ENCODE data around the gene MBLAC1.

The MBLAC1 gene, protein sequence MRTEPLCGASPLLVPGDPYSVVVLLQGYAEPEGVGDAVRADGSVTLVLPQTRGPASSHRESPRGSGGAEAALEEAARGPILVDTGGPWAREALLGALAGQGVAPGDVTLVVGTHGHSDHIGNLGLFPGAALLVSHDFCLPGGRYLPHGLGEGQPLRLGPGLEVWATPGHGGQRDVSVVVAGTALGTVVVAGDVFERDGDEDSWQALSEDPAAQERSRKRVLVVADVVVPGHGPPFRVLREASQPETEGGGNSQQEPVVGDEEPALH

GRCh38 chr7:100126931-100127865 lies at the start of gene MBLAC1:
Gene MBLAC1, plus strand, starts transcription at chr7:100126967. Its CDS starts 429 bp downstream, at chr7:100127396.
- DNase-seq: peak; percentile 94

DNA sequence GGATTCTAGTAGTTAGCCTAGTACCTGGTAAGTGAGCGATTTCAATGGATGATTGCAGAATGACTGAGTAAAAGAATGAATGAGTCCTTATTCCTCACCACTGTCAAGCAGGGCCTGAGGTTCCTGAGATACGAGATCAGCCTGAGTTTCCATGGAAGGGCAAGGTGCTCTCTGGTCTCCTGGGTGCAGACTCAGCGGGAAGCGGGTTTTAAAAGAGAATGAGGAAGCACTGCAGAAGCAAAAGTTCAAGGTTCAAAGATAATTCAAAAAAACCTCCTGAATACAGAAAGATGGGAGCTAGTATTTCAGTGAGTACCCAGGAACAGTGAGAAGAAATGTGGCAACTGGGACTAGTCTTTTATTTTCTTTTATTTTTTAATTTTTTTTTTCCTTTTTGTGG lies 49.6 kb upstream of the MBLAC1 start:
- DNase-seq: no peak

DNA sequence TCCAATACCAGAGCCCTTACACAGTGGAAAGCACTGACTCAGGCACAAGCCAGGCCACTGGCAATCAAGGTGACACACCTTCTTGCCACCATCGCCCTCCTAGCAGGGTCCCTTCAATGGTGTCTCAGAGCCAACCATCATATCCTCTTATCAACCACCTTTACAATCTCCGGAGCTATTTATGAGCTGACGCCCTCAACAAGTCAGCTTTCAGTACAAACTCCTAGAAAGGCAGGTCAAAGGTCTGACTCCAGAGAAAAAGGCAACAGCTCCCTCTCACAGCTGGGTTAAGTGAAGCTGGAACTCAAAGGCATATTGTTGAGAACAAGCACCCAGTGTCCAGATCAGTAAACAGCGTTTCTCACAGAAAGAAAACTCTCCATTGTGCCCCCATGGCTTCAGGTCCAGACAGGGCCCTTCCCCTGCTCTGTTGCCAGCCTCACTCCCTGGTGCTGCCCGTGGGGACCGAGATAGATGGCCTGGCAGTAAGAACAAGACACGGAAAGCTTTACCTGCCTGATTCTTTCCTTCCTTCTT lies 47.7 kb upstream of the MBLAC1 start:
- DNase-seq: no peak

GRCh38 chr7:100080907-100081534 lies 45.7 kb upstream of the MBLAC1 start:
- DNase-seq: no peak

- peak; percentile 99 for DNase-seq
These were observed 45.1 kb upstream of the MBLAC1 start, which contains the start of gene ZNF3 for GRCh38 chr7:100081535-100082102. Gene ZNF3, minus strand, starts transcription at chr7:100081723. Its CDS starts 4,366 bp downstream, at chr7:100077357.

DNA sequence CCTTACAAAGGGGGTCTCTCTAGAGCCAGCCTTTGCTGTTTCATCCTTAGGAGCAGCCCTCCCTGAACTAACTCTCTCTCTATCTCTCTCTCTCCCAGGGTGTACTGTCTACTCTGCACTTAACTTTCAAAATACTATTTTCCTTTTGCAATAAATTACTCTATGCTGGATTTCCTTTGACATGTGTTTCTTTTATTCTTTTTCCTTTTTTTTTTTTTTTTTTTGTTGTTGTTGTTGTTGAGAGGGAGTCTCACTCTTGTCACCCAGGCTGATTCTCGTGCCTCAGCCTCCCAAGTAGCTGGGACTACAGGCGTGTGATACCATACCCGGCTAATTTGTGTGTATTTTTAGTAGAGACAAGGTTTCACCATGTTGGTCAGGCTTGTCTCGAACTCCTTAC lies 43.8 kb upstream of the MBLAC1 start:
- DNase-seq: no peak

- no peak for DNase-seq
These were observed 41.3 kb upstream of the MBLAC1 start for GRCh38 chr7:100085515-100085914.

DNA sequence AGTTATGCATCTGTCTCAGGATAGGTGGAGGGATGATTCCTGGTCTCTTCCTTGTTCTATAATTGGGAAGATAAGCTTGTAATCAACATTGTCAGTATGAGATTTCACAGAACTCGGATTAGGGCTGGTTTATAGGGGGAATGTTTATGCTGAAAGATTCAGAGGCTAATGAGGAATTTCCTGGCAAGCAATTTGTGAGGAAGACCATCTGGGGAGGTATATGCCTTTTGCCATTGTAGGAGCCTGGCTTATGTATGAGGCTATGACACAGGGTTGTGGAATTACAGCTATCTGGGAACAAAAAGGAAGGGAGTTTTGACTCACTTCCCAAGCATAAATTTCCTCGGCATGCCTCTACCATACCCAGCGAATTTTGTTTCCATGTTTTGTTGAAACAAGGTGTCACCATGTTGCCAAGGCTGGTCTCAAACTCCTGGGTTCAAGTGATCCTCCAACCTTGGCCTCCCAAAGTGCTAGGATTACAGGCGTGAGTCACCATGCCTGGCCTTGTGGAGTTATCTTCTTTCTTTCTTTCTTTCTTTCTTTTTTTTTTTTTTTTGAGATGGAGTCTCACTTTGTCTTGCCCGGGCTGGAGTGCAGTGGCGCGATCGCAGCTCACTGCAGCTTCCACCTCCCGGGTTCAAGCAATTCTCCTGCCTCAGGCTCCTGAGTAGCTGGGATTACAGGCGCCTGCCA lies 39.6 kb upstream of the MBLAC1 start:
- no peak for DNase-seq

GRCh38 chr7:100088095-100088620 lies 38.6 kb upstream of the MBLAC1 start:
- no peak for DNase-seq

- DNase-seq: peak; percentile 86
These were observed 37.9 kb upstream of the MBLAC1 start, which contains the start of gene COPS6 for GRCh38 chr7:100088621-100089457. Gene COPS6, plus strand, starts transcription at chr7:100088969. Its CDS starts 22 bp downstream, at chr7:100088991.

- DNase-seq: no peak
These were observed 37.1 kb upstream of the MBLAC1 start for GRCh38 chr7:100089458-100090196.

GRCh38 chr7:100090527-100091410 lies 36.0 kb upstream of the MBLAC1 start:
- no peak for DNase-seq

- no peak for DNase-seq
These were observed 35.2 kb upstream of the MBLAC1 start for GRCh38 chr7:100091411-100092181.

DNA sequence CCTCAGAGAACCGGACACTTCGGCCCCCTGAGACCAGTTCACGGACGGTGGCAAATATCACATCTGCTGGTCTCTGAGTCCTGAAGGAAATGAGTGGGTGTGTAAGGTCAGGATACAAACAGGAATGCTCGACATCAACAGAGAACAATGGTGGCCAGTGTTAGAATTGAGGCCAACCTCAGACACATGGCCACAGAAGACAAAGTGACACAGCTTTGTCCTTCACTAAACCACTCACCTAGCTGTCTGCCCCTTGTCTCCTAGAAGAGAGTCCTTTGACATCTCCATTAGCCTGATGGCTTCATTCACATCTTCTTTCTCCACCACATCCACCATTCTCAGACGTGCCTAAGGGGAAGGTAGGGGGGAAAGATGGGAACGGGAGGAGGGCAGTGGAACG lies 33.7 kb upstream of the MBLAC1 start:
- no peak for DNase-seq

- no peak for DNase-seq
These were observed 33.3 kb upstream of the MBLAC1 start for GRCh38 chr7:100093498-100093897.

- no peak for DNase-seq
These were observed 32.8 kb upstream of the MBLAC1 start for GRCh38 chr7:100093925-100094486.

DNA sequence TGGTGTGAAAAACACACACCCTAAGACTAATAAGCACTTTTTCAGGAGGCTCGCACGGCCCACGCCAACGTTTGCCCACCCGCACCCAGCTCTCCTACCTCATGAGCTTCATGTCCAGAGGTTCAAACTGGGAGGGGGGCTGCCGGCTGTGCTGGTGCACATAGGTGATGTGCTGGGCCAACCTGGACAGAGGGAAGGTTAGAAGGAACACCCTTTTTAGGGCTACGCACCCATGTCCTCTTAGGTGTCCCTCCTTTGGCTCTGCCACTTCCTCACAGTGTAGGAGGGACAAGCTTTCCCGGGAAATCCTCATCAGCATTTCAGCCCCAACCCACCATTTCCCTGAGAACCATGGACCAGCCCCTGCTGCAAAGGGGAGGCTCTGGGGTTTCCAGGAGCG lies 31.5 kb upstream of the MBLAC1 start:
- DNase-seq: no peak

- DNase-seq: no peak
These were observed 31.1 kb upstream of the MBLAC1 start for GRCh38 chr7:100095704-100096103.
